ENCODE results near the gene PFDN4. TPM values are rescaled to one million over a fixed set of nuclear protein-coding genes. Genes with fewer than 3 reads are reported as not detected.

The PFDN4 gene
- total RNA-seq, 4 donors from 2014 or later: 4.6 to 73.5 (median 28.5) TPM

Other genes with a start within 250 kb of the PFDN4 start
- gene BCAS1, start 137.5 kb upstream of the PFDN4 start, total RNA-seq: 100 to 1,000 TPM in 2 of 4 donors, 10 to 100 TPM in 2; 68.9 to 127 (median 89.0) TPM
- gene CYP24A1, start 34.1 kb upstream of the PFDN4 start, total RNA-seq: not detected

All from transverse colon (tissue), 4 donors.